ENCODE data around the gene PC. TPM values are rescaled to one million over a fixed set of nuclear protein-coding genes. Genes with fewer than 3 reads are reported as not detected.

PC gene
- total and polyA plus RNA-seq, 10 donors = 3.4 to 8.8 (median 5.3) TPM

DNA sequence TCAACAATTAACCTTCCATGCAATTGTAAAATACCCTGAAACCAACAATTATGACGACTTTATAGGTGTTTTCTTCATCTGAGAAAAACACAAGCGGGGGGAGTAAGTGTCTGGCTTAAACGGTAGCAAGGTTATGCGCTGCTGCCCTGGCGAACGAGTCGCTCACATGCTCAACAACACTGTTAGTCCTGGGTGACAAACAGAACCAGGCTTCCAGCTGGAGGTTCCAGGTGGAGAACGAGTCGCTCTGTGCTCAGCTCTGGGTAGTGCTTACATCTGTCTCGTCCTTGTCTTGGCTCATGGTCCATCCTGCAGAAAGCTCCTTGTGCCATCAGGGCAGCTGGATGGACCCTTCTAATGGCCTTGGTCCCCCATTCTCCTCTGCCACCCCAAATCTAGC is 48.2 kb downstream of the PC start:
- WGBS, 5 donors = 86 to 95% (median 92%) methylated on average over 10 of the region's 10 CpGs
- H3K4me1 ChIP-seq = peaks cover 0 to 9% (median 0%) of the 10 kb centered on the region in 6 donors
- no peak for TF ChIP-seq POLR2AphosphoS5 (IDR thresholded peaks at IDR 0.05)
- TF ChIP-seq, protein P1, sequence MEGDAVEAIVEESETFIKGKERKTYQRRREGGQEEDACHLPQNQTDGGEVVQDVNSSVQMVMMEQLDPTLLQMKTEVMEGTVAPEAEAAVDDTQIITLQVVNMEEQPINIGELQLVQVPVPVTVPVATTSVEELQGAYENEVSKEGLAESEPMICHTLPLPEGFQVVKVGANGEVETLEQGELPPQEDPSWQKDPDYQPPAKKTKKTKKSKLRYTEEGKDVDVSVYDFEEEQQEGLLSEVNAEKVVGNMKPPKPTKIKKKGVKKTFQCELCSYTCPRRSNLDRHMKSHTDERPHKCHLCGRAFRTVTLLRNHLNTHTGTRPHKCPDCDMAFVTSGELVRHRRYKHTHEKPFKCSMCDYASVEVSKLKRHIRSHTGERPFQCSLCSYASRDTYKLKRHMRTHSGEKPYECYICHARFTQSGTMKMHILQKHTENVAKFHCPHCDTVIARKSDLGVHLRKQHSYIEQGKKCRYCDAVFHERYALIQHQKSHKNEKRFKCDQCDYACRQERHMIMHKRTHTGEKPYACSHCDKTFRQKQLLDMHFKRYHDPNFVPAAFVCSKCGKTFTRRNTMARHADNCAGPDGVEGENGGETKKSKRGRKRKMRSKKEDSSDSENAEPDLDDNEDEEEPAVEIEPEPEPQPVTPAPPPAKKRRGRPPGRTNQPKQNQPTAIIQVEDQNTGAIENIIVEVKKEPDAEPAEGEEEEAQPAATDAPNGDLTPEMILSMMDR (IDR thresholded peaks at IDR 0.05 in 8 of 11, conservative IDR thresholded peaks at IDR 0.05 in 3 of 11) = no peak
- no peak for TF ChIP-seq POLR2A (IDR thresholded peaks at IDR 0.05)
- H3K36me3 ChIP-seq = no peaks in the 10 kb centered on the region
- no peaks in the 10 kb centered on the region for H3K27me3 ChIP-seq (replicated peaks in 1 of 7)
- no peak for DNase-seq
- no peaks in the 10 kb centered on the region for H3K9me3 ChIP-seq
- H3K27ac ChIP-seq = no peak overlapping the region
- intact Hi-C loops (cut with DNase I; ENCODE audit: low total_unique reads) = no loop called here
- no peak overlapping the region for H3K4me3 ChIP-seq

DNA sequence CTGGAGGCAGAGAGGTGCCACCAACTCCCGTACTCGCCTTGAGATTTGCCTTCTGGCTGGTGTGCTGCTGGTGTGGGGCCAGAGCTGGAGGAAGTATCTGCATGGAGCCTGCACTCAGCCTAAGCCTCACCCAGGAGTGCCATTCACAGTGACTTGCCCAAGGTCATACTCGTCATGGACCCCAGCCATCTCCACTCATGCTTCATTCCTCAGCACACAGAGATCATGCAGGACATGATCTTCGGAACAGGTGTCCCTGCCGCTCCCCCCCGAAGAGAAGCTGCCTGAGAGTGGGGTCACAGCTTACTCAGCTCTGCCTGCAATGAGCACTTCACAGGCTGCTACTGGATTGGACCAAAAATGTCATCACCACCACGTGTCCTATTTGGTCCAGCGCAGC is 49.0 kb downstream of the PC start:
- H3K4me1 ChIP-seq = peaks cover 0 to 9% (median 0%) of the 10 kb centered on the region in 6 donors
- no peaks in the 10 kb centered on the region for H3K9me3 ChIP-seq
- no peaks in the 10 kb centered on the region for H3K27me3 ChIP-seq (replicated peaks in 1 of 7)
- no peak overlapping the region for H3K27ac ChIP-seq
- DNase-seq = no peak
- 91 to 95% (median 92%) methylated on average over 8 of the region's 8 CpGs for WGBS, 5 donors
- no peak overlapping the region for H3K4me3 ChIP-seq
- TF ChIP-seq, protein P1 (IDR thresholded peaks at IDR 0.05 in 8 of 11, conservative IDR thresholded peaks at IDR 0.05 in 3 of 11) = no peak
- TF ChIP-seq POLR2AphosphoS5 (IDR thresholded peaks at IDR 0.05) (no peak), POLR2A (IDR thresholded peaks at IDR 0.05) (no peak)
- no peaks in the 10 kb centered on the region for H3K36me3 ChIP-seq
- intact Hi-C loops (cut with DNase I; ENCODE audit: low total_unique reads) = no loop called here

DNA sequence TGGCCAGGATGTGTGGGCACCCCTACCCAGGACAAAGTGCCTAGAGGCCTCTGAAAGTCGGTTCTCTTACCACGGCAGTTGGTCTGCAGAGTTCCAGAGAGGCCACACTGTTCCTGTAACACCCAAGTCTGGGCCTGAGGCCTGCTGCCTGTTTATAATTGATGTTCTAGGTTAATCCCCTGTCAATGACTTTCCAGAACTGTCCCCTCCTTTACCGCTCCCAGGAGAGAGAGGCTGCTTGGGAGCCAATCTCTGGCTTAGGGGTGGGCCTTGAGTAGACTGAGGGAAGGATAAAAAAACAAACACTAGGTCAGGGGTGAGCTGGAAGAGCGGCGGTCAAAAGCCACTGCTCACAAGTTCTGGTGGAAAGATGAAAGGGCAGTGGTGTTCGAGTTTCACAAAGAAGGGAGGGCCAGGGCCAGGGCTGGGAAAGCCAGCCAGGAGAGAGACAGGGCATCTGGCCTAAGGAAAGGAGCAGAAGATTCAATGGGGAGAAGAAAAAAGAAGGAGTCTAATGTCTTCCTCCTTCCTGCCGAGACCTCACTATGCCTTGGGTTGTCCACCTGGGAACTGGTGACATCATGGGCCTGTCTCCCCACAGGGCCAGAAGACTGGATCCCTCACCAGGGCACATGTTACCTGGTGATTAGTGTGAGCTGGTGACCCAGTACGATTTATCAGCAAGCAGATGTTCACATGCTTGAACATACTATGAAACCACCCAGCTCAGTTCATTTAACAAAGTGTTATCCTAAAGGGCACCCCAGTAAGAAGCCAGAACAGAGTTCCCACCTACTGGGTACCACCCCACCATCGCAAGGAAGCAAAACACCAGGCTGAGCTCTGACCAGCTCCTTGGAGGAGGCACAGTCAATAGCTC is 50.2 kb downstream of the PC start:
- 86 to 94% (median 91%) methylated on average over 9 of the region's 9 CpGs for WGBS, 5 donors
- no peak overlapping the region for H3K4me3 ChIP-seq
- intact Hi-C loops (cut with DNase I; ENCODE audit: low total_unique reads) = no loop called here
- peaks cover 0 to 9% (median 0%) of the 10 kb centered on the region in 6 donors for H3K4me1 ChIP-seq
- H3K27ac ChIP-seq = no peak overlapping the region
- no peak for TF ChIP-seq POLR2A (IDR thresholded peaks at IDR 0.05)
- no peak for TF ChIP-seq POLR2AphosphoS5 (IDR thresholded peaks at IDR 0.05)
- H3K27me3 ChIP-seq (replicated peaks in 1 of 7) = no peaks in the 10 kb centered on the region
- no peak for DNase-seq
- H3K9me3 ChIP-seq = no peaks in the 10 kb centered on the region
- H3K36me3 ChIP-seq = no peaks in the 10 kb centered on the region

DNA sequence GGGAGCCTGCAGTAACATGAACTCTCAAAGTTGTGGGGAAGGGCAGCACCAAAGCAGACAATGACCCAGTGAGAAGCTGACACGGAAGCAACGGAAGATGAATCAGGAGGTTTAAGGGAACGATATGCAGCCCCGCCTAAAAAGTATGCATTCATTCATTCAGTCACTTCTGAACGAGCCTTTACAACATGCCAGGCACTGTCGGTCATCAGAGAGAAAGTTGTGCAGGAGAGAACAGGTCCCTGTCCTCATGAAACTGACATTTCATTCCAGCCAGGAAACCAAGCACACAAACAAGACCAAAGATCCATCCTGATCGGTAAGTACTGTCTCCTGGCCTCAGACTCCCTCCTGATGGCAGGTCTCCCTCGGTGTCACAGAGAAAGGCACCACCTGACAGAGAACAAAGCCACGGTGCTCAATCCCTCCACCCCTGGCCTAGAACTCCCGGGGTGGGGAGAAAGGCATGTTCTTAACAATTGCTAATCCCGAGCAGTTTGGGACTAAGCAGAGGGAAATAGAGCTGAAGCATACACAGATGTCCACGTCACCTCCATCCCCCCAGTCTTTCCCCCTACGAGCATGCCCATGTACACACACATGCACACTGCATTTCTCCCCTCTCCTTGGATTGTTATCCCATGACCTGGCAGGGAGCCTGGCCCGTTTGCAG is 52.0 kb downstream of the PC start:
- no peaks in the 10 kb centered on the region for H3K27me3 ChIP-seq (replicated peaks in 1 of 7)
- WGBS, 5 donors = 76 to 89% (median 82%) methylated on average over 14 of the region's 14 CpGs
- no peaks in the 10 kb centered on the region for H3K36me3 ChIP-seq
- H3K4me3 ChIP-seq = no peak overlapping the region
- TF ChIP-seq, protein P1 (IDR thresholded peaks at IDR 0.05 in 8 of 11, conservative IDR thresholded peaks at IDR 0.05 in 3 of 11) = no peak
- TF ChIP-seq POLR2A (IDR thresholded peaks at IDR 0.05) (no peak), POLR2AphosphoS5 (IDR thresholded peaks at IDR 0.05) (no peak)
- H3K9me3 ChIP-seq = no peaks in the 10 kb centered on the region
- no peak for DNase-seq
- no peak overlapping the region for H3K27ac ChIP-seq
- intact Hi-C loops (cut with DNase I; ENCODE audit: low total_unique reads) = no loop called here
- H3K4me1 ChIP-seq = peaks cover 0 to 10% (median 0%) of the 10 kb centered on the region in 6 donors
